IMR-90 (cell line): ENCODE results near the gene RPL31. TPM values are rescaled to one million over a fixed set of nuclear protein-coding genes. Genes with fewer than 3 reads are reported as not detected.

Source experiments
- ATAC-seq: fragments of 200-7000 bp; cut with Tn5 transposase; 2 replicates; pipeline ENCODE4 v1.9.1; 2020; ENCODE audit warnings: low read depth, mild to moderate bottlenecking, moderate library complexity
- BruUV-seq: library from RNA; stranded (reverse); fragments of 400-500 nt; replicated peaks from 2 replicates; lab custom pipeline; 2021; lab: Mats Ljungman, UMichigan
- CTCF ChIA-PET: fragments of 300-600 bp; formaldehyde crosslinking; extraction: SDS; loops from one replicate; lab custom pipeline; 2021; ENCODE audit warnings: antibody characterized with exemption; lab: Yijun Ruan, JAX
- POLR2A ChIA-PET: fragments of 300-600 bp; sonication (Branson Sonifier 250); formaldehyde crosslinking; loops from one replicate; lab custom pipeline; 2022; ENCODE audit warnings: antibody characterized with exemption; ENCODE audit not compliant: unreplicated experiment; lab: Charles Lee
- DNase-seq: peaks from one replicate; pipeline ENCODE4 v3.0.0; 2013
- H2AFZ ChIP-seq: replicated peaks from 2 replicates; pipeline ENCODE3; 2013; ENCODE audit warnings: low read length, mild to moderate bottlenecking; ENCODE audit not compliant: poor library complexity
- H2AK5ac ChIP-seq: 2 replicates; pipeline ENCODE4 v1.6.1; 2013; ENCODE audit warnings: low read depth, low read length, inconsistent platforms
- H2AK9ac ChIP-seq: replicated peaks from 2 replicates; pipeline ENCODE3; 2013; ENCODE audit warnings: mild to moderate bottlenecking, low read depth, low read length, moderate library complexity; ENCODE audit not compliant: poor library complexity
- H2BK120ac ChIP-seq: 2 replicates; pipeline ENCODE4 v1.6.1; 2013; ENCODE audit warnings: low read depth, low read length, inconsistent platforms
- H2BK15ac ChIP-seq: 3 replicates; pipeline ENCODE4 v1.6.1; 2013; ENCODE audit warnings: low read depth, low read length, inconsistent platforms
- H2BK20ac ChIP-seq: 2 replicates; pipeline ENCODE4 v1.6.1; 2013; ENCODE audit warnings: low read depth, mild to moderate bottlenecking, inconsistent platforms, low read length, moderate library complexity
- H2BK5ac ChIP-seq: 2 replicates; pipeline ENCODE4 v1.6.1; 2013; ENCODE audit warnings: mild to moderate bottlenecking, low read depth, low read length, inconsistent platforms; ENCODE audit not compliant: poor library complexity, severe bottlenecking
- H3K14ac ChIP-seq: replicated peaks from 2 replicates; pipeline ENCODE4 v1.6.1; 2013; ENCODE audit warnings: low read depth, low read length, inconsistent platforms
- H3K18ac ChIP-seq: 2 replicates; pipeline ENCODE4 v1.6.1; 2013; ENCODE audit warnings: low read depth, low read length, control low read depth
- H3K23ac ChIP-seq: 2 replicates; pipeline ENCODE4 v1.6.1; 2013; ENCODE audit warnings: low read depth, low read length, inconsistent platforms
- H3K27ac ChIP-seq: 2 replicates; pipeline ENCODE4 v1.5.1; 2013; ENCODE audit warnings: mild to moderate bottlenecking, control low read depth, low read length; ENCODE audit not compliant: insufficient read depth
- H3K27me3 ChIP-seq: 2 replicates; pipeline ENCODE4 v1.6.1; 2013; ENCODE audit warnings: low read length; ENCODE audit not compliant: control insufficient read depth, insufficient read depth
- H3K36me3 ChIP-seq: 2 replicates; pipeline ENCODE4 v1.6.1; 2013; ENCODE audit warnings: low read length, mixed read lengths; ENCODE audit not compliant: control insufficient read depth, insufficient read depth
- H3K4ac ChIP-seq: 2 replicates; pipeline ENCODE4 v1.6.1; 2013; ENCODE audit warnings: low read depth, low read length, inconsistent platforms
- H3K4me1 ChIP-seq: 2 replicates; pipeline ENCODE4 v1.6.1; 2013; ENCODE audit warnings: low read length, mixed read lengths; ENCODE audit not compliant: control insufficient read depth, insufficient read depth
- H3K4me2 ChIP-seq: 2 replicates; pipeline ENCODE4 v1.6.1; 2013; ENCODE audit warnings: low read depth, mild to moderate bottlenecking, control low read depth, low read length, moderate library complexity
- H3K4me3 ChIP-seq: 2 replicates; pipeline ENCODE4 v1.5.1; 2013; ENCODE audit warnings: low read depth, mild to moderate bottlenecking, control low read depth, low read length, moderate library complexity; ENCODE audit not compliant: insufficient read depth
- H3K56ac ChIP-seq: 2 replicates; pipeline ENCODE4 v1.6.1; 2013; ENCODE audit warnings: low read length, inconsistent platforms; ENCODE audit not compliant: insufficient read depth; ENCODE audit errors: extremely low read depth
- H3K79me1 ChIP-seq, 2 experiments: 2 replicates each; pipeline ENCODE4 v1.6.1; 2013; ENCODE audit warnings: low read length in 2 of 2, inconsistent platforms in 1 of 2, low read depth in 1 of 2
- H3K9ac ChIP-seq: 2 replicates; pipeline ENCODE4 v1.6.1; 2013; ENCODE audit warnings: low read depth, low read length, control low read depth
- H3K9me1 ChIP-seq: 2 replicates; pipeline ENCODE4 v1.6.1; 2013; ENCODE audit warnings: low read length, inconsistent platforms; ENCODE audit not compliant: insufficient read depth
- H3K9me3 ChIP-seq: 2 replicates; pipeline ENCODE4 v1.6.1; 2013; ENCODE audit warnings: low read length; ENCODE audit not compliant: control insufficient read depth, insufficient read depth
- H4K20me1 ChIP-seq: 2 replicates; pipeline ENCODE4 v1.6.1; 2013; ENCODE audit warnings: low read length, inconsistent platforms; ENCODE audit not compliant: insufficient read depth
- H4K5ac ChIP-seq: 2 replicates; pipeline ENCODE4 v1.6.1; 2013; ENCODE audit warnings: mild to moderate bottlenecking, low read depth, low read length, control low read depth
- H4K8ac ChIP-seq, 2 experiments: 2 replicates each; pipeline ENCODE4 v1.6.1; 2013; ENCODE audit warnings: low read depth in 2 of 2, low read length in 2 of 2, control low read depth in 1 of 2, inconsistent platforms in 1 of 2
- H4K91ac ChIP-seq: 2 replicates; pipeline ENCODE4 v1.6.1; 2013; ENCODE audit warnings: low read depth, low read length, inconsistent platforms; ENCODE audit not compliant: insufficient read depth
- BHLHE40 ChIP-seq: fragments of 150-350 bp; IDR thresholded peaks from 2 replicates; pipeline ENCODE4 v1.6.1; 2016; ENCODE audit warnings: mild to moderate bottlenecking, low read depth, low read length
- CEBPB ChIP-seq: IDR thresholded peaks from 2 replicates; pipeline ENCODE4 v1.6.1; 2012; ENCODE audit warnings: low read depth, low read length, improper control_type of control experiment
- CHD1 ChIP-seq: IDR thresholded peaks from 2 replicates; pipeline ENCODE4 v1.6.1; 2012; ENCODE audit warnings: low read depth, low read length, improper control_type of control experiment
- ELK1 ChIP-seq: fragments of 150-350 bp; IDR thresholded peaks from 2 replicates; pipeline ENCODE4 v1.6.1; 2016; ENCODE audit warnings: low read depth, mild to moderate bottlenecking, low read length, moderate library complexity, borderline replicate concordance
- FOS ChIP-seq: fragments of 150-350 bp; IDR thresholded peaks from 2 replicates; pipeline ENCODE4 v1.6.1; 2016; ENCODE audit warnings: low read depth, low read length
- MAFK ChIP-seq: IDR thresholded peaks from 2 replicates; pipeline ENCODE4 v1.6.1; 2012; ENCODE audit warnings: low read depth, low read length, improper control_type of control experiment
- MAZ ChIP-seq: IDR thresholded peaks from 2 replicates; pipeline ENCODE4 v1.6.1; 2012; ENCODE audit warnings: low read depth, mild to moderate bottlenecking, low read length, improper control_type of control experiment, moderate library complexity, borderline replicate concordance
- MXI1 ChIP-seq: IDR thresholded peaks from 2 replicates; pipeline ENCODE4 v1.6.1; 2012; ENCODE audit warnings: low read depth, mild to moderate bottlenecking, low read length, moderate library complexity, borderline replicate concordance
- NFE2L2 ChIP-seq: fragments of 150-350 bp; IDR thresholded peaks from 2 replicates; pipeline ENCODE4 v1.6.1; 2016; ENCODE audit warnings: low read depth, mild to moderate bottlenecking, low read length
- POLR2A ChIP-seq: IDR thresholded peaks from 2 replicates; pipeline ENCODE4 v1.6.1; 2012; ENCODE audit warnings: mild to moderate bottlenecking, low read depth, low read length
- RAD21 ChIP-seq: IDR thresholded peaks from 2 replicates; pipeline ENCODE4 v1.6.1; 2012; ENCODE audit warnings: low read length, improper control_type of control experiment
- RCOR1 ChIP-seq: IDR thresholded peaks from 2 replicates; pipeline ENCODE4 v1.6.1; 2012; ENCODE audit warnings: mild to moderate bottlenecking, low read length, improper control_type of control experiment; ENCODE audit not compliant: insufficient replicate concordance
- RFX5 ChIP-seq: IDR thresholded peaks from 2 replicates; pipeline ENCODE4 v1.8.0; 2012; ENCODE audit warnings: low read depth, mild to moderate bottlenecking, low read length, moderate library complexity
- SMC3 ChIP-seq: fragments of 150-350 bp; IDR thresholded peaks from 2 replicates; pipeline ENCODE4 v1.6.1; 2016; ENCODE audit warnings: low read depth, mild to moderate bottlenecking, antibody characterized with exemption, low read length, moderate library complexity
- USF2 ChIP-seq: fragments of 150-350 bp; IDR thresholded peaks from 2 replicates; pipeline ENCODE4 v1.6.1; 2017; ENCODE audit warnings: mild to moderate bottlenecking, antibody characterized with exemption, low read length, low read depth
- WGBS, 2 experiments: methylation state at CpG; one replicate each; pipeline versions ENCODE4 v1.1.5 to v1.1.7; 2013; ENCODE audit warnings: missing lambda C conversion rate in 2 of 2; ENCODE audit not compliant: insufficient read length in 1 of 2; ENCODE audit errors: extremely low coverage in 2 of 2; 5-methylcytosine and 5-hydroxymethylcytosine counted together
- dilution Hi-C: fragments of 300-500 bp; cut with HindIII; formaldehyde crosslinking; loops from one replicate; pipeline ENCODE4 v1.14.3; 2018; ENCODE audit warnings: low sequenced_read_pairs; ENCODE audit not compliant: unreplicated experiment
- in situ Hi-C: fragments of 300-500 bp; cut with MboI; formaldehyde crosslinking; loops from 3 replicates; pipeline ENCODE4 v1.14.3; 2019; ENCODE audit warnings: low sequenced_read_pairs, inconsistent platforms, mixed read lengths
- intact Hi-C: fragments of 100-400 bp; cut with micrococcal nuclease; formaldehyde crosslinking; loops from 2 replicates; pipeline ENCODE4 v1.10.0; 2022
- polyA plus RNA-seq, 3 experiments: library from polyadenylated mRNA; depleted of rRNA; stranded (reverse); fragments of >200 nt; gene quantifications; 2 replicates each; pipeline ENCODE4 v1.2.3, GENCODE V29; 2012; ENCODE audit warnings: low replicate concordance in 1 of 3
- total RNA-seq: library from RNA; depleted of rRNA; stranded (reverse); fragments of >200 nt; gene quantifications from 2 replicates; pipeline ENCODE4 v1.2.3, GENCODE V29; 2012
- TF ChIP-seq, protein P1 (sequence below): conservative IDR thresholded peaks from 2 replicates; pipeline ENCODE4 v1.5.1; 2012; ENCODE audit warnings: mild to moderate bottlenecking, low read depth, low read length, improper control_type of control experiment

RPL31 gene
- total and polyA plus RNA-seq, 2 of the 4 experiments (the other 2 are of a cell fraction) = 358 to 2,908 TPM

- ChIA-PET POLR2A (no interaction called here), CTCF (interaction anchor here (0.6 kb wide), 1 partner anchor 429 kb away, joined by 4 read pairs; no protein-coding TSS in a partner anchor)
- TF ChIP-seq MAFK (no peak), RFX5 (no peak), POLR2A (no peak), FOS (no peak), MXI1 (no peak), RAD21 (no peak), ELK1 (no peak), CHD1 (no peak), CEBPB (no peak), RCOR1 (no peak), USF2 (no peak), MAZ (no peak), NFE2L2 (no peak), BHLHE40 (no peak), SMC3 (no peak)
- TF ChIP-seq, protein P1, sequence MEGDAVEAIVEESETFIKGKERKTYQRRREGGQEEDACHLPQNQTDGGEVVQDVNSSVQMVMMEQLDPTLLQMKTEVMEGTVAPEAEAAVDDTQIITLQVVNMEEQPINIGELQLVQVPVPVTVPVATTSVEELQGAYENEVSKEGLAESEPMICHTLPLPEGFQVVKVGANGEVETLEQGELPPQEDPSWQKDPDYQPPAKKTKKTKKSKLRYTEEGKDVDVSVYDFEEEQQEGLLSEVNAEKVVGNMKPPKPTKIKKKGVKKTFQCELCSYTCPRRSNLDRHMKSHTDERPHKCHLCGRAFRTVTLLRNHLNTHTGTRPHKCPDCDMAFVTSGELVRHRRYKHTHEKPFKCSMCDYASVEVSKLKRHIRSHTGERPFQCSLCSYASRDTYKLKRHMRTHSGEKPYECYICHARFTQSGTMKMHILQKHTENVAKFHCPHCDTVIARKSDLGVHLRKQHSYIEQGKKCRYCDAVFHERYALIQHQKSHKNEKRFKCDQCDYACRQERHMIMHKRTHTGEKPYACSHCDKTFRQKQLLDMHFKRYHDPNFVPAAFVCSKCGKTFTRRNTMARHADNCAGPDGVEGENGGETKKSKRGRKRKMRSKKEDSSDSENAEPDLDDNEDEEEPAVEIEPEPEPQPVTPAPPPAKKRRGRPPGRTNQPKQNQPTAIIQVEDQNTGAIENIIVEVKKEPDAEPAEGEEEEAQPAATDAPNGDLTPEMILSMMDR = no peak
- Histone ChIP-seq H3K9me3 (no peaks in the 10 kb centered on the region), H3K4me2 (no peak overlapping the region), H3K56ac (no peak overlapping the region), H3K9me1 (peaks cover 7% of the 10 kb centered on the region; the same call in 1 of the 2 replicates), H2BK5ac (no peak overlapping the region), H4K5ac (no peak overlapping the region), H2BK120ac (no peak overlapping the region), H3K27me3 (no peaks in the 10 kb centered on the region), H3K18ac (no peak overlapping the region), H3K79me1 (no peaks in the 10 kb centered on the region), H4K8ac (no peak overlapping the region), H3K4me3 (no peak overlapping the region), H4K91ac (no peak overlapping the region; the same call in 1 of the 2 replicates), H3K9ac (no peak overlapping the region), H3K23ac (no peak overlapping the region), H3K27ac (no peak overlapping the region), H2BK20ac (no peak overlapping the region), H2AK5ac (no peak overlapping the region), H3K4ac (no peak overlapping the region), H2AK9ac (no peak overlapping the region), H3K14ac (no peak overlapping the region), H3K36me3 (peaks cover 2% of the 10 kb centered on the region; the same call in 1 of the 2 replicates), H2BK15ac (no peak overlapping the region), H2AFZ (no peak overlapping the region), H3K4me1 (no peaks in the 10 kb centered on the region), H4K20me1 (no peaks in the 10 kb centered on the region)
- intact Hi-C loops = no loop called here
- DNase-seq = no peak
- in situ Hi-C loops = no loop called here
- dilution Hi-C loops = no loop called here
- no TSS peak for BruUV-seq
- ATAC-seq = no peak
- WGBS, 2 experiments = 80% methylated on average over 3 of the region's 10 CpGs; no CpG with 5 or more reads in 1 of the 2 experiments
These were observed 28.9 kb downstream of the RPL31 start for GRCh38 chr2:101030866-101031554.
